IgD-negative memory B cell (primary cell): ENCODE measurements around the gene TMEM61. TPM values are rescaled to one million over a fixed set of nuclear protein-coding genes. Genes with fewer than 3 reads are reported as not detected.

Experiments used
- H3K27ac Mint-ChIP-seq, 3 donors: one replicate each; pipeline ENCODE4 v1.8.0; 2020 to 2022; ENCODE audit warnings: mild to moderate bottlenecking in 3 of 3, mixed read lengths in 3 of 3, moderate library complexity in 1 of 3
- H3K27me3 Mint-ChIP-seq: one replicate; pipeline ENCODE4 v1.8.0; 2021; ENCODE audit warnings: mixed read lengths
- H3K36me3 Mint-ChIP-seq: one replicate; pipeline ENCODE4 v1.8.0; 2020; ENCODE audit warnings: mild to moderate bottlenecking, mixed read lengths
- H3K4me1 Mint-ChIP-seq, 3 donors: one replicate each; pipeline ENCODE4 v1.8.0; 2020 to 2022; ENCODE audit warnings: mixed read lengths in 3 of 3, mild to moderate bottlenecking in 1 of 3
- H3K4me3 Mint-ChIP-seq, 4 donors: one replicate each; pipeline ENCODE4 v1.8.0; 2020 to 2022; ENCODE audit warnings: mild to moderate bottlenecking in 4 of 4, mixed read lengths in 4 of 4, moderate library complexity in 3 of 4
- H3K9me3 Mint-ChIP-seq, 3 donors: one replicate each; pipeline ENCODE4 v1.8.0; 2020 to 2021; ENCODE audit warnings: mixed read lengths in 3 of 3, mild to moderate bottlenecking in 1 of 3
- polyA plus RNA-seq: library from polyadenylated mRNA; unstranded; fragments of 300-500 nt; fragmentation: Illumina TruSeq; gene quantifications from one replicate; pipeline ENCODE4 v1.2.3, GENCODE V29; 2021

The TMEM61 gene
- polyA plus RNA-seq, 1 donor from 2014 or later = not detected

DNA sequence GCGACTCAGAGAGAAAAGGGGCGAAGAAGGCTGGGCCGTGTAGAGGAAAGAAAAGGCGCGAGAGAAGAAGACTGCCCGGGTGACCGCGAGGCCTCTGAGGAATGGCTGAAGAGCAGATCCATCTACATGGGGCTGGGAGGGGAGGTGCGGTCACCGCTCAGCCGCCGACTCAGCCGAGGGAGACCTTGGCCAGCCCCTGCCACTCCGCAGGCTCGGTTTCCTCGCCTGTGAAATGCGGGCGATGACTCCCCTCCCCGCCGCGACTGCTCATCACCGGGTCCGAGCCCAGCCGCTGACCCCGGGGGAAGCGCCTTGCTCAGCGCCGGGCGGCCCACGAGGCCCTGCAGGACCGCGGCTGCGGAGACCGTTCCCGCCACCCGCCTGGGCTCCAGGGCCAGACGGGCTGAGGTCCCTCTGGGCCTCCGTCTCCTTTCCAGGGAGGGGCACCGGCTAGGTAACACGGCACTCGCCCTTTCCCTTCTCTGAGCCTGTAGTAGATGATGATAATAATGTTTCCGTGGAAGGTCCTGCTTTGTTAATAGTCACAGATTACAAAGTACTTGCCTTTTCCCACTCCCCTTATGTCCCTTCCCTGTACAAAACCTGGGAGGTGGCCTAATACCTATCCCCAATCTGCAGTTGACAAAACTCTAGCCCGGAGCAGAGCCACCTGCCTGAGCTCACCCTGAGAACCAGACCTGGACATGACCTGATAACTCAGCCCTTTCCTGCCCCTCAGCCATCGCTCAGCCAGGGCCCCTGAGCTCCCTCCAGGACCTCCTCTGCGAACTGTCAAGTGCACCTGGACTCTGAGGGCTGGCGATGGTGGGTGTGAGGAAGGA lies 16.7 kb downstream of the TMEM61 start:
- H3K27ac Mint-ChIP-seq = no peak overlapping the region
- H3K4me1 Mint-ChIP-seq = peaks cover 0 to 6% (median 5%) of the 10 kb centered on the region in 3 donors
- H3K9me3 Mint-ChIP-seq = peaks cover 0 to 2% (median 0%) of the 10 kb centered on the region in 3 donors
- H3K36me3 Mint-ChIP-seq = no peaks in the 10 kb centered on the region
- H3K27me3 Mint-ChIP-seq = peaks cover 35% of the 10 kb centered on the region
- peak overlapping the region in 1 of 4 donors; percentile 51 for H3K4me3 Mint-ChIP-seq

DNA sequence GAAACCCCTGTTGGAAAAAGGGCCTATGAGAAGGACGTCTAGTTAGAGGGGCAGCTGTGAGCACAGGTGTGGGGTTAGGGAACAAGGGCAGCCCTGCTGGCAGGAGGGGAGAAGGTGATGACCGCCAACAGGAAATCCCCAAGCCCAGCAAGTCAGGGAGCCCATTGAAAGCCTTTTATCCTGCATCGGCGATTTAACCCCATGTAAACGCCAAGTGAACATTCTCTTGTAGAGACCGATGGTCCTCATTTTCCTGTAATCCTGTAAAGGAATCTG lies 17.2 kb downstream of the TMEM61 start:
- H3K27me3 Mint-ChIP-seq = peaks cover 35% of the 10 kb centered on the region
- no peak overlapping the region for H3K27ac Mint-ChIP-seq
- H3K4me1 Mint-ChIP-seq = peaks cover 0 to 6% (median 5%) of the 10 kb centered on the region in 3 donors
- no peaks in the 10 kb centered on the region for H3K36me3 Mint-ChIP-seq
- H3K9me3 Mint-ChIP-seq = peaks cover 0 to 2% (median 0%) of the 10 kb centered on the region in 3 donors
- no peak overlapping the region for H3K4me3 Mint-ChIP-seq

DNA sequence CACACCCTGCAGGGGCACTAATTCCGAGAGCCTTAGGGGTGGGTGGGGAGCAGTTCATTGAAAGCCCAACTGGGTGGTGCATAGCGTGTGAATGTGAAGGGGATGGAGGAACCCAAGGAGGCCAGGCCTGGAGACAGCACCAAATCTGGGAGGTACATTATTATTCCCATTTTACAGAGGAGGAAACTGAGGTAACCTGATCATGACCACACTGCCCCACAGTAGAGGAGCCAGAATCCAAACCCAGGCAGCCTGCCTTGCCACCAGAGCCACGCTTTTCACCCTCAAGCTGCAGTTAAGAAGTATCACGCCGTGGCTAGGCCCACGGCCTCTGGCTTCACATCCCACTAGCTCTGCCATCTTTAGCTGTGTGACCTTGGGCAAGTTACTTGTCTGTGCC lies 17.7 kb downstream of the TMEM61 start:
- Mint-ChIP-seq H3K4me1 (peaks cover 0 to 6% (median 5%) of the 10 kb centered on the region in 3 donors), H3K9me3 (peaks cover 0 to 2% (median 0%) of the 10 kb centered on the region in 3 donors), H3K4me3 (no peak overlapping the region), H3K27me3 (peaks cover 35% of the 10 kb centered on the region), H3K36me3 (no peaks in the 10 kb centered on the region), H3K27ac (no peak overlapping the region)

DNA sequence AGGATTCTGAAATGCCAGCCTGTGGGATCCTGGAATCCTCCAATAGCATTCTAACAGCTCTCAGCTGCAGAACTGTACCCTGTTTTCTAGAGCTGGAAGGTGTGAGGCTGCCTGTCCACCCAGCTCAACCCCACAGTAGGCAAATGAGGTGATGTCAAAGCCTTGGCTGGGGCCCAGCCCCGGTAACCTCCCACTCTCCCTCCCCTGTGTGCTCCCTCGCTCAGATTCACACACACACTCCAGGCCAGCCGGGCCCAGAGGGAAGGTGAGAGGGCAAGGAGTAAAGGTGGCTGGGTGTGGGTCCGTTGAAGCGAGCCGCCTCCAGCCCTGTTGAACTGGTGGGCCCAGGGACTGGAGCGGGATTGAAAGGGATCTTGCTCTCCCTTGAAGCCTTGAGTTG lies 18.2 kb downstream of the TMEM61 start, which contains the start of gene BSND:
Gene BSND (plus strand): TSS at position 257 of the 400 bp plus-strand sequence. CDS start 254 bp downstream, outside the sequence.
- no peak within 1 kb of the TSS for H3K4me3 Mint-ChIP-seq
- peaks cover 0 to 6% (median 5%) of the 10 kb centered on the region in 3 donors for H3K4me1 Mint-ChIP-seq
- H3K27ac Mint-ChIP-seq = no peak within 1 kb of the TSS
- H3K36me3 Mint-ChIP-seq = no peaks in the 10 kb centered on the region
- peaks cover 0 to 2% (median 0%) of the 10 kb centered on the region in 3 donors for H3K9me3 Mint-ChIP-seq
- H3K27me3 Mint-ChIP-seq = peaks cover 35% of the 10 kb centered on the region

DNA sequence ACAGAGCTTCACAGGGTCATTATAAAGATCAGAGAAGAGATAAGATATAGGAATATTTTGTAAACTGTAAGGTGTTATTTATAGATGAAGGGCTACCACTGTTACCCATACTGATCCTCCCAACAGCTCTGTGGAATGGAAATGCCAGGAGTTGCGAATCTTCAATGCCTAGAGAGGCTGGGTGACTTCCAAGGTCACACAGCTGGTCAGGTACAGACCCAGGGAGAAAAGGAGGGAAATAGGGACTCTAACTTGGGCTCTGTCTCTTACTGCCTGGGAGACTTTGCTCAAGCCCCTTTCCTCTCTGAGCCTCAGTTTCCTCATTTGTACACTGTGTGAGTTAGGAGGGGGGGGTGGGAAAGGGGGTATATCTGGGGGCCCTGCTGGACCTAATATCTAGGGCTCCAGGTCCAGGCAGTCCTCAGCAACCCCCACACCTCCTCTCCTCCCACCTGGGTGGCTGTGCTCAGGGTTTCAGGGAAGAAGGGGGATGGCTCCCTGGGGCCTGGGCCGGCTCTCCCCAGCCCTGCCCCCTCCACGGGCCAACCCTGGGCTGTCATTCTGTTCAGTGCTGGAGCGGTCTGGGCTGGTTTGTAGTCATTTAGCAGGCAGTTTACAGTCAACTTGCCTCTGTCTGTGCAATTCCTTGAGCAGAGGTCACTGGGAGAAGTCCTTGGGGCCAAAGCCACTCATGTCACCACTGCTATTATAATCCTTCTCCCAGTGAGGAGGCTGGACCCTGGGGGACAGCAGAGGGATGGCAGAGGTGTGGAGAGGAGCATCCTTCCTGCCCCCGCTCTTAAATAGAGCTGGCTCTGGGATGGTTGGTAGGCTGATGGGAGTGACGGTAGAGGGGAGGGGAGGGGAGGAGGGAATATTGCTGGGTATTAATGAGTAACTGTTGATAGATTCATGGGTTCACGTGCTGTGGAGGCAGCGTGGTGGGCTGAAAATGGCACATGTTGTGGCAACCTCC lies 20.0 kb downstream of the TMEM61 start:
- peaks cover 0 to 2% (median 0%) of the 10 kb centered on the region in 3 donors for H3K9me3 Mint-ChIP-seq
- H3K36me3 Mint-ChIP-seq = no peaks in the 10 kb centered on the region
- H3K4me1 Mint-ChIP-seq = peaks cover 0 to 6% (median 5%) of the 10 kb centered on the region in 3 donors
- no peak overlapping the region for H3K27ac Mint-ChIP-seq
- peaks cover 27% of the 10 kb centered on the region for H3K27me3 Mint-ChIP-seq
- no peak overlapping the region for H3K4me3 Mint-ChIP-seq

DNA sequence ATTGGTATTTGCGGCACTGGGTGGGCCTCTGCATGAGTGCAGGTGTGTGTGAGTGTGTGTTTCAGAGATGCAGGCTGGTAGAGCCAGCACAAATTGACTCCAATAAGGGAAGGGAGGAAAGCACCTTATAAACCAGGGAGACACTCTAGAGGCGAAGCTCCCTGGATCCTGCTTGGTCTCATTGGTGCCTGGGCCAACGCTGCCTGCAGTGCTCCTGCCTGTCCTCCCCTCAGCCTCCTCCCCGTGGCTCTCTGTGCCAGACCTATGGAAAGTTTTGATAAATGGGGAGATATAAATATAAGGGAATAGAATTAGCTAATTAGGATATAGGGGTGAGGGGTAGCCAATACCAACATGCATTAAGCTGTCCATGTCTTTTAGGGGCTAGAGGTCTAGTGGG lies 20.9 kb downstream of the TMEM61 start:
- H3K9me3 Mint-ChIP-seq = no peaks in the 10 kb centered on the region
- H3K36me3 Mint-ChIP-seq = no peaks in the 10 kb centered on the region
- peaks cover 0 to 4% (median 3%) of the 10 kb centered on the region in 3 donors for H3K4me1 Mint-ChIP-seq
- H3K4me3 Mint-ChIP-seq = no peak overlapping the region
- H3K27me3 Mint-ChIP-seq = peaks cover 20% of the 10 kb centered on the region
- H3K27ac Mint-ChIP-seq = no peak overlapping the region

DNA sequence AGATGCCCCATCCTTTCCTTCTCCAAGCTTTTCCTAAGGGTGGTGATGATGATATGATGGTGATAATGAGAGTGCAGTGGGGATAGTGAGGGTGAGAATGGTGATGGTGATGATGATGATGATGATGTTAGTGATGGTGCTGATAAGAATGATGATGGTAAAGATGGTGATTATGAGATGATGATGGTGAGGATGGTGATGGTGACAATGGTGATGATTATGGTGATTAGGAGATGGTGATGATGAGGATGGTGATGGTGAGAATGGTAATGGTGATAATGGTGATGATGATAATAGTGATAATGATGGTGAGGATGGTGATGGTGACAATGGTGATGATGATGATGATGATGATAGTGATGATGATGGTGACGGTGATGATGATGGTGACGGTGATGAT lies 22.3 kb downstream of the TMEM61 start:
- peaks cover 10% of the 10 kb centered on the region for H3K27me3 Mint-ChIP-seq
- H3K4me3 Mint-ChIP-seq = no peak overlapping the region
- no peaks in the 10 kb centered on the region for H3K9me3 Mint-ChIP-seq

DNA sequence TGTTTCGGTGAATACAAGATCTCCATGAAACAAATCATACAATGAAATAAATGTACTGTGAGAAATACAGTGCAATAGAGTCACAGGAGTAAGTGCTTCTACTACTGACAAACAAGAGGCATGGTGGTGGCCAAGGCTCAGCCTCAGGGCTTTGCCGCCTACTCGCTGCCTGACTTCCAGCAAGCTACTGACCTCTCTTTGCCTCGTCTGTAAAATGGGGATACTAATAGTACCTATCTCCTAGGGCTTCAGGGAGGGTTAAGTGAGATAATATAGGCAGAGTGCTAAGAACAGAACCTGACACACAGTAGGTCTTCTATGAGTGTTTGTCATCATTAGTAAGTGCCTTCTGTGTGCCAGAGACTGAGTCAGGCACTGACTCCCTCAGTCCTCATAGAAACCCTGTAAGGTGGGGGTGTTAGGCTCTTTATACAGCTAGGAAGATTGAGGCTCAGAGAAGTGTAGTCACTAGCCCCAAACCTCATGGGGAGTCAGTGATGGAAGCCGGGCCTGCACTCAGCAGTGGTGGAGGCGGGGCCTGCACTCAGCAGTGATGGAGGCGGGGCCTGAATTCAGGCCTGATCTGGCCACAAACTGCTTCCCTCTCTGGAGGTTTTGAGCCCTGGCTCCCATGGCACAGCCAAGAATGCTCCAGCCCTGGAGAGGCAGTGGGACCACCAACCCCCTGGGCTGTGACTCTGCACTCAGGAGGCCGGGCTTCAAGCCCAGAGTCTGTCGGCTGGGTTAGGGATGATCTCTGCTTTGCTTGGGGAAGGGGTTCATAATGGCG lies 25.1 kb downstream of the TMEM61 start:
- H3K4me3 Mint-ChIP-seq = no peak overlapping the region
- H3K27me3 Mint-ChIP-seq = peaks cover 4% of the 10 kb centered on the region
- no peaks in the 10 kb centered on the region for H3K4me1 Mint-ChIP-seq
- no peak overlapping the region for H3K27ac Mint-ChIP-seq
- H3K9me3 Mint-ChIP-seq = no peaks in the 10 kb centered on the region
- H3K36me3 Mint-ChIP-seq = no peaks in the 10 kb centered on the region

More for the DNA sequence above, 22.3 kb downstream of the TMEM61 start:
- H3K27ac Mint-ChIP-seq = no peak overlapping the region
- no peaks in the 10 kb centered on the region for H3K36me3 Mint-ChIP-seq
- no peaks in the 10 kb centered on the region for H3K4me1 Mint-ChIP-seq

DNA sequence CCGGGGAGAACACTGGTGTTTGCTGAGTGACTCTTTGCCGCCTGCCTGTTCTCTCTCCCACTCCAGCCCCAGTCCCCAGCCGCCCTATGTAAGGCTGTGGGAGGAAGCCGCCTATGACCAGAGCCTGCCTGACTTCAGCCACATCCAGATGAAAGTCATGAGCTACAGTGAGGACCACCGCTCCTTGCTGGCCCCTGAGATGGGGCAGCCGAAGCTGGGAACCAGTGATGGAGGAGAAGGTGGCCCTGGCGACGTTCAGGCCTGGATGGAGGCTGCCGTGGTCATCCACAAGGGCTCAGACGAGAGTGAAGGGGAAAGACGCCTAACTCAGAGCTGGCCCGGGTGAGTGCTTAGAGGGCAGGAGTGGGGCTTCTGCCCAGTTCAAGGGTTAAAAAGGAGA lies 26.5 kb downstream of the TMEM61 start:
- Mint-ChIP-seq H3K4me1 (no peaks in the 10 kb centered on the region), H3K9me3 (no peaks in the 10 kb centered on the region), H3K4me3 (no peak overlapping the region), H3K36me3 (no peaks in the 10 kb centered on the region), H3K27me3 (peaks cover 4% of the 10 kb centered on the region), H3K27ac (no peak overlapping the region)

DNA sequence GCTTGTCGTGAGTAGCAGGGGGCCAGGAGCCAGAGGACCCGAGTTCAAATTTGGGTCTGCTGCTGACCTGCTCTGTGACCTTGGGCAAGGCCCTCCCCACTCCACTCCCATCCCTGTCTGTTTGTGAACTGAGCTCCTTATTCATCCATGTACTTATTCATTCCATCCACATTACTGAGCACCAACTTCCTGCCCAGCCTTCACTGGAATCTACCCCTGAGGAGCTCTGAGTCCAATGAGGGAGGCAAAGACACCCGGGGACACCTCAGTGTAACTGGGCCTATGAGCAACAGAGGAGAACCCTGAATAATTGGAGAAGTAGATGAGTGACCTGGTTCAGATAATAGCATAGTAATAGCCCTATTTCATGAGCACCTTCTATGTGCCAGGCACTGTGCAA lies 27.2 kb downstream of the TMEM61 start:
- H3K27me3 Mint-ChIP-seq = peaks cover 6% of the 10 kb centered on the region
- no peak overlapping the region for H3K27ac Mint-ChIP-seq
- H3K4me3 Mint-ChIP-seq = no peak overlapping the region
- H3K9me3 Mint-ChIP-seq = no peaks in the 10 kb centered on the region
- H3K36me3 Mint-ChIP-seq = no peaks in the 10 kb centered on the region
- no peaks in the 10 kb centered on the region for H3K4me1 Mint-ChIP-seq

DNA sequence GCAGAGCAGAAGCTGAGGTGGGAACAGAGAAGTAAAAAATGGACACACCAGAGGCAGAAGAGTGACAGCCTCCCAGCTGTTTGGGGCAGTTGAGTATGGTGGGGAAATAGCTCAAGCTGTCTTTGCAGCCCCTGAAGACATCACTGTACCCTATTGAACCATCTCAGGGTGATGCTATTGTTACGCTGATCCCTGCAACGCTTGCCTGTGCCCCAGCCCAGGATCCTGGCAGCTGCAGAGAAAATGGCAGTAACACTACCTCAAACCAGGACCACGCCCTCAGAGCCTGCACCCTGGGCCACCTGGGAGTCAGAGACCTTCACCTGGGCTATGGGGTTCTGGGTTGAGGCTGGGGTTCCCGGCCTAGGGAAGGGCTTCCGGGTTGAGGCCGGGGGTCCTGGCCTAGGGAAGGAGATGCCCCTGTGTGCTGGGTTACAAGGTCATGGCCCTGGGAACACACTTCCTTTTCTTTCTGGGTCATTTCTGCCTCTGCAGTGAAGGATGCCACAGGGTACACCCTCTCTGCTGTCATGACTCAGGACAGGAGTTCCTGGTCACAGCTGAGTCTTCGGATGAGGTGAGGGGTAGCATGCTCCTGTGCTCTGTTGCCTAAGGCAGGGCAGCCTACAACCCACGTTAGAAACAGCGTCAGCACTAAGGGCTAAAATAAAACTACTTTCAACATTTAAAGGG lies 29.9 kb downstream of the TMEM61 start:
- H3K27me3 Mint-ChIP-seq = peaks cover 6% of the 10 kb centered on the region
- H3K36me3 Mint-ChIP-seq = no peaks in the 10 kb centered on the region
- H3K27ac Mint-ChIP-seq = peak overlapping the region in 1 of 3 donors; percentile 59
- no peak overlapping the region for H3K4me3 Mint-ChIP-seq
- H3K4me1 Mint-ChIP-seq = no peaks in the 10 kb centered on the region
- H3K9me3 Mint-ChIP-seq = no peaks in the 10 kb centered on the region

DNA sequence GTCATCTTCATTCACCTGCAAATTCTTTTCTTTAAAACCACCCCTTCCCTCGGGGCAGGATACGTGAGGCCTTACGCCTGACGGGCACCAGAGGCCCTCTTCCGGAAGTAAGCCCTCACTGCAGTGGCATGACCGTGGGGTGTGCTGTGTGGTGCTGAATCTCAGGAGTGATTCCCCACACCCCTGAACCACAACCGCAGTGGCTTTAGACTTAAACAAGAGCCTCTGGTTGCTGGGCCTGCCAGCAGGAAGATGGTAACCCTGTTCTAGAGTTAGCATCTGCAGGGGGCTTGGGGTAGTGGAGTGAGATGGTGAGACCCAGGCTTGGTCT lies 30.4 kb downstream of the TMEM61 start:
- no peak overlapping the region for H3K4me3 Mint-ChIP-seq
- H3K27ac Mint-ChIP-seq = peak overlapping the region in 1 of 3 donors; percentile 59
- H3K4me1 Mint-ChIP-seq = no peaks in the 10 kb centered on the region
- peaks cover 7% of the 10 kb centered on the region for H3K27me3 Mint-ChIP-seq
- no peaks in the 10 kb centered on the region for H3K36me3 Mint-ChIP-seq
- no peaks in the 10 kb centered on the region for H3K9me3 Mint-ChIP-seq

DNA sequence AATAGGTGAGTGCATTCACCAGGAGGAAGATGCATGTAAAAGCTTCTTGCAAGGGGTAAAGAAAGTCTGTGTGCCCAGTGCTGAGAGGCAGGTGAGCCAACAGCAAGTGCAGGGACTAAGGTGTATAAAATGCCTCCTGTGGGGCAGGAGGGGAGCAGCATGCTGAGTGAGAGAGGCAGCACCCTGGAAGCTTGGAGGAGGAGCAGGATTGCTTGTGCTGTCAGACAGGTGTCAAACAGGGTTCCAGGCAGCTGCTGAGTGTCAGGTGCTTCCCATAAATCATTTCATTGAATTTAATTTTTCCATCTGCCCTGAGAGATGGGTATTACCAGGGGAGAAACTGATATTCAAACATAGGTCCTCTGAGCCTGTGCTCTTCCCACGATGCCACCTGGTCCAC lies 32.2 kb downstream of the TMEM61 start:
- no peaks in the 10 kb centered on the region for H3K9me3 Mint-ChIP-seq
- H3K36me3 Mint-ChIP-seq = no peaks in the 10 kb centered on the region
- H3K4me3 Mint-ChIP-seq = no peak overlapping the region
- H3K27ac Mint-ChIP-seq = peak overlapping the region in 1 of 3 donors; percentile 80
- no peaks in the 10 kb centered on the region for H3K4me1 Mint-ChIP-seq
- H3K27me3 Mint-ChIP-seq = peaks cover 8% of the 10 kb centered on the region

DNA sequence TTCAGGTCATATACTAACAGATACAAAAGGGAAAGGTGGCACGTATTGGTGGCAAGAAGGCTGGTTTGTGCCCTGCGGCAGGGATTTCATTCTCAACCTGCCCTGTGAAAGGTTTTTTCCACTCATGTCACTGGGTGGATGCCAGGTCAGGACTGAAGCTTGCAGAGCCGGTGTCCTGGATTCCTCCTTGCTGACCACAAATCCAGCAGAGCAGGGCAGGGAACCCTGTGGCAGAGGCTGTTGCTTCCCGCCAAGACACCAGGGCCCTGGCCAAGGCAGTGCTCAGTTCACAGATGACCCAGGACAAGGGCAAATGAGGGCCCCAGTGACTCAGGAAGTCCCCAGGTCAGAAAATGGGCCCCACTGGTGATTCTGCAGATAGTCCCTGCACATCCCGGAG lies 34.7 kb downstream of the TMEM61 start:
- peaks cover 9% of the 10 kb centered on the region for H3K27me3 Mint-ChIP-seq
- H3K9me3 Mint-ChIP-seq = no peaks in the 10 kb centered on the region
- no peak overlapping the region for H3K4me3 Mint-ChIP-seq
- no peaks in the 10 kb centered on the region for H3K4me1 Mint-ChIP-seq
- peak overlapping the region in 1 of 3 donors; percentile 67 for H3K27ac Mint-ChIP-seq
- no peaks in the 10 kb centered on the region for H3K36me3 Mint-ChIP-seq
